GM21447 (cell line): ENCODE data around the gene AHCTF1.

ENCODE experiments used
- ATAC-seq: cut with Tn5 transposase; IDR thresholded peaks from one replicate; pipeline ENCODE4 v1.9.1; 2021; ENCODE audit not compliant: unreplicated experiment

AHCTF1 gene

DNA sequence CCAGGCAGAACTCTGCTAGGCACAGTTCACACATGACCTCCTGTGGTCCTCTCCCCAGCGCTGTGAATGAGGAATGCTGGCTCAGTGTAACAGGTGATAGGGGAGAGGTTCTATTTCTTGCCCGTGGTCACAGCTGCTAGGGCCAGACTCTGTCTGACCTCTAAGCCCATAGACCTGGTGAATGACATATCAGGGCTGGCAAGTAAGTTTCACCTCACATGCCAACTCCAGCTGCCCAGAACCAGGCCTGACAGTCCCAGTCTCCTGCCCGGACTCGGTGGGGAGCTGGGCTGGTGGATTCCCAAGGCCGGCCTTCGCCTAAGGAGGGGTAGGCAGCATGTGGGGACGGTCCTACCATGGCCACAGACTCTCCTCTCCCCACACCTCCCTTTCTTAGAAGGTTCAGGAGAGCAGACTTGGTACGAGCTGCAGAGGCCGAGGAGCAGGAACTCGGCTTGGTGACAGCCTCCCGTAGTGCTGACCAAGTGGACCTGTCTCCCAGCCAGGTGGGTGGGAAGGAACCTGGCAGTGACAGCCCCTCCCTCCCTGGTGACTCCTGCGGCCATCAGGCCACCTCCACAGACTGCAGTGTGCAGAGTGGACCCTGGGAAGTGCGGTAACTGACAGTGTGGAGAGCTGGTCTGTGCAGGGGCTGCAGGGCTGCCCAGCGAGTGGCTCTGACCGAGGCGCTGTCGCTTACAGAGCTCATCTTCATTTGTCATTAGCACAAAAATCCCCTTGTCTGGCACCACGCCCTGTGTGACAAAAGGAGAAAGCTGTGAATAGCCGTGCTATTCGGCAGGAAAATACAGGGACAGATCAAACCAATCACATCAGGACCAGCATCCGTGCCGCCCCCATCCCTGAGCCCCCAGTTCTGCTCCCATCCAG, 132.9 kb downstream of the AHCTF1 start:
- no peak for ATAC-seq

DNA sequence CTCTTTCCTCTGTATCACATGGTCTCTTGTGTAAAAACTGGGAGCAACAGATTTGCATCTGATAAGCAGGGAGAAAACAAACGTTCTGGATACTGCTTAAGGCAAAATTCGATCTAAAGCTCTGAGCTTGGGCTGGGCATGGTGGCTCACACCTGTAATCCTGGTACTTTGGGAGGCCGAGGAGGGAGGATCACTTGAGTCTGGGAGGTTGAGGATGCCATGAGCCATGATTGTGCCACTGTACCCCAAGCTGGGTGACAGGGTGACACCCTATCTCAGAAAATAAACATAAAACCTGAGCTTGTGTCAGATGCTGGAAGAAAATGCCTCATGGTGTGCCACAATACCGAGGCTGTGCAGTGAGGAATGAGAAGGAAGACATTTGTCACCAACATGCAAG, 133.6 kb downstream of the AHCTF1 start:
- ATAC-seq = no peak

GRCh38 chr1:246797597-246797996, 134.2 kb downstream of the AHCTF1 start:
- no peak for ATAC-seq

GRCh38 chr1:246797157-246797556, 134.6 kb downstream of the AHCTF1 start:
- ATAC-seq = no peak

- ATAC-seq = no peak
Measured at GRCh38 chr1:246795906-246796694, 135.6 kb downstream of the AHCTF1 start.

DNA sequence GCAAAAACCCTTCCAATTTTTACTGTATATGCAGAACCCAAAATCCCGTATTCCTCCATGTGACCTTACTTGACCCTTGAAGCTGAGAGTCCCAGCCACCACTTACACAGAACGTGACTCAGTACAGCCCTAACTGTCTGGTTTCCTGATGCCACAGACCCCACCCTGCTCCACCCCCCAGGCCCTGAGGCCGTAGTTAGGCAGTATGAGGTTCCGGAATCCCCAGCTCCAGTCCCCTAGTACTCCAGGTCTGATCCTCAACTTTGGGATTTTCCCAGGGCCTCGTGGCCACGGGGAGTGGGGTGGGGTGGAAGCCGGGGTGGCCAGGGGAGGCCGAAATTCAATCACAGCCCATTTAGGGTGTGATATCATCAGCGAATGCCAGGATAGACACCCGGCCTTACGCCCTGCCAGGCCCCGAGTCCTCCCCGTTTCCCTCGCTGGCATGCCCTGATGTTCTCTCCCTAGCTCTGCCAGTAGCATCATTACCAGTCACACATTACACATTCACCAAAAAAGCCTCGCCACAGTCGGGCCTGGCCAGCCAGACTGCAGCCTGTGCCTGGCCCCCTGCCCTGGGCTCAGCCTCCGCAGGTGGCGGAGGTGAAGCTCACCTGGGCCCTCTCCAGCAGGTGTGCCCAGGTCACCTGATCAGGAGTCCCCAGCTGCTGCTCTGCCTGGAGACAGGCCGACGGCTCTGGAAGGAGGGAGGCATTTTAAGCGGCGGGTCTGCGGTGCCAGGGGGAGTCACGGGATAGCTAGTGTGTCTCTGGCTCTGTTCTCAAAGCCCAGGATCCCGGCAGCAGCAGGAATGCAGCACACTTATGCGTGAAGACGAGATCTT, 136.7 kb downstream of the AHCTF1 start:
- ATAC-seq = no peak

GRCh38 chr1:246794048-246794827, 137.5 kb downstream of the AHCTF1 start:
- ATAC-seq = no peak

- no peak for ATAC-seq
Measured at GRCh38 chr1:246793356-246793896, 138.3 kb downstream of the AHCTF1 start.

GRCh38 chr1:246792603-246793002, 139.1 kb downstream of the AHCTF1 start:
- ATAC-seq = no peak

DNA sequence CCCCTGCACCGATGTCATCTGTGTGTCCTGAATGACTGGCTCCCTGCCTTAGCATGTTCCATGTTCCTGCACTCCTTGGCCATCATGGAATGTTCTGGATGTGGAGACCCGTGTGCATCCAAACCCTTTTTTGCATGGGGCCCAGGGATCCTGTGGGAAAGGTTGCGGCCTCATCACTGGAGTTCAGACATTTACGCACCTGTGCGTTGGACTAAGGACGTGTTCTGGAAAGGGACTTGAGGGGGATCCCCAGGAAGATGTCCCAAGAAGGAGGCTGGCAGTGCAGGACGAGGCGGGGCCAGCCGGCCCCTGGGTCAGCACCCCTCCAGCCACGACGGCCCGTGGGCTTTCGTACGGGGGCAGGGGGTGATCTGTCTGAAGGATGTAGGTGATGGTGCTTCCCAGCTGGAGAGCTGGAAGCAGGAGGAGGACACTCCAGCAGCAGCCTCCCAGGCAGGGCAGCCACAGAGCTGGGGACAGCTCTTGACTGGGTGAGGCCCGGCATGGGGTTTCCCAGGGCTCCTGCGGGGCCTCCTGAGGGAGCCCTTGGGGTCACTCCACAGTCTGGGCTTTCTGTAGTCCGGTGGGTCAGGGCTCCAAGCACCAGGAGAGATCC, 140.3 kb downstream of the AHCTF1 start:
- no peak for ATAC-seq

DNA sequence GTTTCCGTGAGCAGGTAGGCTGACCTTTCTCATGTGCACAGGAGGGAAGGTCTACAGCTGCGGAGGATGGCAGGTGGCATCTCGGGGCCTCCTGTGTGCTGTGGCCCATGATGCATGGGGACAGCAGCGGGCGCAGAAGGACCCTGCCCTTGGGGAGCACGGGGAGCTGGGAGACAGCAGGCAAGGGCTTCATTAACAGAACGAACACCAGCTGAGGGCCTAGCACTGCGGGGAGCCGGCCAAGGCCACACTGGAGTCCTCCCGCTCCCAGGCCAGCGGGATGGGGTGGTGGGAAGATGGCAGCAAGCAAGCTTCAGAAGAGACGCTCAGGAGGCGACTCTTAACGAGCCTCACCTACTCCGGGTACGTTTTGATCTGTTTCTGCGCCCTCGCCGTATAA, 140.9 kb downstream of the AHCTF1 start:
- ATAC-seq = no peak

DNA sequence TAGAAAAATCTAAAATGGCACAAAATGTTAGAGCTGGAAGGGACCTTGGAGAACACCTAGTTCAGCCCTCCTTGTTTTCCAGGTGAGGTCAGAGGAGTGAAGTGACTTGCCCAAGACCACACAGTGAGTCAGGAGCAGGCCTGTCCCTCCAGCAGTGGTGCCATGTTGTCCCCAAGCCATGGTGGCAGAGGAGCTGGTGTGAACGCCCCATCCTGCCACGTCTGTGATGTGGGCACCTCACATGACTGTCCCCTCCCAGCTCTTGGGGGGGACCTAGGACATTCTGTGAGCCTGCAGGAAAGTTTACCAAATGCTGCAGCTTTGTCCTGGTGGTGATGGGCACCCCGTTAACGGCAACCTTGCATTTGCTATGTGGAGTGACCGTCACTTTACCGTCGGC, 141.4 kb downstream of the AHCTF1 start:
- no peak for ATAC-seq

- no peak for ATAC-seq
Measured at GRCh38 chr1:246789454-246790339, 142.1 kb downstream of the AHCTF1 start.
